ENCODE measurements around the gene SCAMP3. TPM values are rescaled to one million over a fixed set of nuclear protein-coding genes. Genes with fewer than 3 reads are reported as not detected.
"Not testable (repeated sequence)": the region's sequence is repeated elsewhere in the genome, so short reads cannot be mapped to it uniquely, and the experiment has no call there.

The SCAMP3 gene
- total RNA-seq, 1 donor from 2014 or later = 50.5 TPM

GRCh38 chr1:155293086-155293749 is 31.1 kb upstream of the SCAMP3 start:
- Mint-ChIP-seq H3K4me1 (peaks cover 13% of the 10 kb centered on the region), H3K27me3 (ENCODE audit: low read depth) (peaks cover 5% of the 10 kb centered on the region), H3K4me3 (no peak overlapping the region), H3K36me3 (peaks cover 8% of the 10 kb centered on the region), H3K27ac (no peak overlapping the region), H3K9me3 (no peaks in the 10 kb centered on the region)
- no peak for DNase-seq (ENCODE audit: low spot score in 2 of 2, unreplicated experiment in 2 of 2)
- TF ChIP-seq CTCF (IDR thresholded peaks at IDR 0.05; ENCODE audit: unreplicated experiment) = no peak

GRCh38 chr1:155291006-155291405 is 28.8 kb upstream of the SCAMP3 start:
- not testable (repeated sequence) for H3K9me3 Mint-ChIP-seq; H3K4me1 Mint-ChIP-seq; H3K27me3 Mint-ChIP-seq (ENCODE audit: low read depth); H3K27ac Mint-ChIP-seq; DNase-seq (ENCODE audit: low spot score in 2 of 2, unreplicated experiment in 2 of 2); H3K4me3 Mint-ChIP-seq; H3K36me3 Mint-ChIP-seq

- no peaks in the 10 kb centered on the region for H3K4me1 Mint-ChIP-seq
- H3K27ac Mint-ChIP-seq = no peak overlapping the region
- DNase-seq (ENCODE audit: low spot score in 2 of 2, unreplicated experiment in 2 of 2) = no peak
- no peaks in the 10 kb centered on the region for H3K27me3 Mint-ChIP-seq (ENCODE audit: low read depth)
- TF ChIP-seq CTCF (IDR thresholded peaks at IDR 0.05; ENCODE audit: unreplicated experiment) = no peak
- H3K36me3 Mint-ChIP-seq = peaks cover 8% of the 10 kb centered on the region
- H3K4me3 Mint-ChIP-seq = no peak overlapping the region
- H3K9me3 Mint-ChIP-seq = no peaks in the 10 kb centered on the region
Observed at GRCh38 chr1:155287987-155288543, 25.9 kb upstream of the SCAMP3 start.

- H3K9me3 Mint-ChIP-seq = no peaks in the 10 kb centered on the region
- no peak for DNase-seq (ENCODE audit: low spot score in 2 of 2, unreplicated experiment in 2 of 2)
- no peak overlapping the region for H3K27ac Mint-ChIP-seq
- no peaks in the 10 kb centered on the region for H3K27me3 Mint-ChIP-seq (ENCODE audit: low read depth)
- H3K36me3 Mint-ChIP-seq = peaks cover 14% of the 10 kb centered on the region
- no peak for TF ChIP-seq CTCF (IDR thresholded peaks at IDR 0.05; ENCODE audit: unreplicated experiment)
- no peaks in the 10 kb centered on the region for H3K4me1 Mint-ChIP-seq
- H3K4me3 Mint-ChIP-seq = no peak overlapping the region
Observed at GRCh38 chr1:155286544-155286943, 24.4 kb upstream of the SCAMP3 start.

GRCh38 chr1:155285631-155286044 is 23.5 kb upstream of the SCAMP3 start:
- no peak for TF ChIP-seq CTCF (IDR thresholded peaks at IDR 0.05; ENCODE audit: unreplicated experiment)
- DNase-seq (ENCODE audit: low spot score in 2 of 2, unreplicated experiment in 2 of 2) = no peak
- Mint-ChIP-seq H3K36me3 (peaks cover 14% of the 10 kb centered on the region), H3K4me3 (no peak overlapping the region), H3K9me3 (no peaks in the 10 kb centered on the region), H3K4me1 (no peaks in the 10 kb centered on the region), H3K27me3 (ENCODE audit: low read depth) (no peaks in the 10 kb centered on the region), H3K27ac (no peak overlapping the region)

- Mint-ChIP-seq H3K36me3 (peaks cover 14% of the 10 kb centered on the region), H3K27ac (no peak overlapping the region), H3K4me3 (no peak overlapping the region), H3K27me3 (ENCODE audit: low read depth) (no peaks in the 10 kb centered on the region), H3K9me3 (no peaks in the 10 kb centered on the region), H3K4me1 (no peaks in the 10 kb centered on the region)
- no peak for DNase-seq (ENCODE audit: low spot score in 2 of 2, unreplicated experiment in 2 of 2)
- TF ChIP-seq CTCF (IDR thresholded peaks at IDR 0.05; ENCODE audit: unreplicated experiment) = no peak
Observed at GRCh38 chr1:155285063-155285462, 22.9 kb upstream of the SCAMP3 start.

Data from mesothelial cell of epicardium (in vitro differentiated cells).